ENCODE data around the gene KIF21B. TPM values are rescaled to one million over a fixed set of nuclear protein-coding genes. Genes with fewer than 3 reads are reported as not detected.
A peak's percentile ranks its signal among the peaks of the same experiment; 100 is the strongest.

The KIF21B gene
- total RNA-seq, 3 donors from 2014 or later: 24.2 to 36.3 (median 30.3) TPM

GRCh38 chr1:201004732-201005131, 18.8 kb downstream of the KIF21B start:
- H3K27me3 Mint-ChIP-seq (ENCODE audit: low read depth): no peaks in the 10 kb centered on the region
- no peak for DNase-seq
- no peaks in the 10 kb centered on the region for H3K9me3 Mint-ChIP-seq
- H3K4me3 Mint-ChIP-seq: no peak overlapping the region
- peaks cover 13% of the 10 kb centered on the region for H3K4me1 Mint-ChIP-seq (ENCODE audit: low read depth)
- peak in 1 of 2 donors; percentile 32 for ATAC-seq
- H3K36me3 Mint-ChIP-seq (ENCODE audit: insufficient read depth): peaks cover 20% of the 10 kb centered on the region

DNA sequence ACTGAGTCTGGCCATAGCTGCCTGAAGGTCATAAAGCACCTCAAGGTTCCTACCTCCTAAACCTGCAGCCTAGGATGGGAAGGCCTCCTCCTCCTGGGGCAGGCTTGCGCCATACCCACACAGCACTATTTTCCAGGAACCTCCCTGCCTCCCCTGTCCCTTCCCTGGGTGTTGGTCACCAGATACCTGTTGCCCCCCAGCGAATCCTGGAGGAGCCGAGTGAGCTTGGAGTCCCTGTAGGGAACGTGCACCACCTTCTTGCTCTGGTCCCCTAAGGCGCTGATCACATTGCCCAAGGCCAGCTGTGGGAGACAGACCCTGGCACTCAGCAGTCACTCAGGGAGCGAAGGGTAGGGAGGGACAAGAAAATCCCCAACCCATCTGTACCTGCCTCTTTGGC, 19.4 kb downstream of the KIF21B start:
- Mint-ChIP-seq H3K27me3 (ENCODE audit: low read depth) (no peaks in the 10 kb centered on the region), H3K36me3 (ENCODE audit: insufficient read depth) (peaks cover 22% of the 10 kb centered on the region), H3K4me3 (no peak overlapping the region), H3K9me3 (no peaks in the 10 kb centered on the region), H3K4me1 (ENCODE audit: low read depth) (peaks cover 9% of the 10 kb centered on the region)
- no peak for ATAC-seq
- no peak for DNase-seq

DNA sequence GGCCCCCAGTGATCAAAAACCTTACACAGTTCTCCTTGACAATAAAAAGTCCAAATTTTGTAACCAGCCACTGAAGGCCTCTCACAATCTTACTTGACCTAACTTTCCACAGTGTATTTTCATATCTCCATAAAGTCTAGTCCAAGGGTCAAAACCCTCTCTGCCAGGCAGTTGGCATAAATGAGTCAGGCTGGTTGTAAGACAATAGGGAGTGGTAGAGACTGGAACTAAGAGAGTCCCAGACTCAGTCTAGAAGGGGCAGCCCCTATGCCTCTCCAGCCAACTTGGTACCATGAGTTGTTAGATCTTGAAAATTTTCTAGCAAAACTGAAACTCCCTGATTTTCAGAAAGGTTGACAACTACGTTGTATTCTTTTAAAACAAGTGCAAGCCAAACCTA, 21.0 kb downstream of the KIF21B start:
- H3K9me3 Mint-ChIP-seq: no peaks in the 10 kb centered on the region
- peaks cover 30% of the 10 kb centered on the region for H3K36me3 Mint-ChIP-seq (ENCODE audit: insufficient read depth)
- peaks cover 3% of the 10 kb centered on the region for H3K4me1 Mint-ChIP-seq (ENCODE audit: low read depth)
- DNase-seq (no peak), ATAC-seq (no peak)
- H3K27me3 Mint-ChIP-seq (ENCODE audit: low read depth): no peaks in the 10 kb centered on the region
- H3K4me3 Mint-ChIP-seq: no peak overlapping the region

DNA sequence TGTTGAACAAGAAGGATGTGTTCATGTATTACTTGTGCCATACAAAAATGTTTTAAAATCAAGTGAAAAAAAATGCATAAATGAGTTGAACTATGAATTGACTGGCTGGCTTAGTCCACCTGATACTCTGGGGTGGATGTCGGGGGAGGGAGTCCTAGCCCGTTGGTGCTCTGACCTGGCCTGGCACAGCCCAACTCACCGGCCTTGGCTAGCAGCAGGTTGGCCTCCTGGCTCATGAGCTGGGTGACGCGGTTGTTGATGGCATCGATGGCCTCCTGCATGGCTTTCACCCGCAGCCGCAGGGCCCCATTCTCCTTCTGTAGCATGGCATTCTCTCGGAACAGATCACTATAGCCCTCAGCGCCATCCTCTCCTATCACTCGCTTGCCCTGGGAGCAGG, 21.6 kb downstream of the KIF21B start:
- no peak overlapping the region for H3K4me3 Mint-ChIP-seq
- ATAC-seq (no peak), DNase-seq (no peak)
- peaks cover 3% of the 10 kb centered on the region for H3K4me1 Mint-ChIP-seq (ENCODE audit: low read depth)
- no peaks in the 10 kb centered on the region for H3K9me3 Mint-ChIP-seq
- peaks cover 33% of the 10 kb centered on the region for H3K36me3 Mint-ChIP-seq (ENCODE audit: insufficient read depth)
- H3K27me3 Mint-ChIP-seq (ENCODE audit: low read depth): no peaks in the 10 kb centered on the region

- no peaks in the 10 kb centered on the region for H3K27me3 Mint-ChIP-seq (ENCODE audit: low read depth)
- DNase-seq (no peak), ATAC-seq (no peak)
- peaks cover 39% of the 10 kb centered on the region for H3K36me3 Mint-ChIP-seq (ENCODE audit: insufficient read depth)
- H3K4me1 Mint-ChIP-seq (ENCODE audit: low read depth): peaks cover 3% of the 10 kb centered on the region
- H3K4me3 Mint-ChIP-seq: no peak overlapping the region
- H3K9me3 Mint-ChIP-seq: no peaks in the 10 kb centered on the region
Observed at GRCh38 chr1:201000391-201000790, 23.1 kb downstream of the KIF21B start.

- Mint-ChIP-seq H3K4me1 (ENCODE audit: low read depth) (peaks cover 3% of the 10 kb centered on the region), H3K4me3 (no peak overlapping the region), H3K9me3 (no peaks in the 10 kb centered on the region), H3K36me3 (ENCODE audit: insufficient read depth) (peaks cover 39% of the 10 kb centered on the region), H3K27me3 (ENCODE audit: low read depth) (no peaks in the 10 kb centered on the region)
- DNase-seq: no peak
- ATAC-seq: no peak
Observed at GRCh38 chr1:200999667-201000066, 23.8 kb downstream of the KIF21B start.

DNA sequence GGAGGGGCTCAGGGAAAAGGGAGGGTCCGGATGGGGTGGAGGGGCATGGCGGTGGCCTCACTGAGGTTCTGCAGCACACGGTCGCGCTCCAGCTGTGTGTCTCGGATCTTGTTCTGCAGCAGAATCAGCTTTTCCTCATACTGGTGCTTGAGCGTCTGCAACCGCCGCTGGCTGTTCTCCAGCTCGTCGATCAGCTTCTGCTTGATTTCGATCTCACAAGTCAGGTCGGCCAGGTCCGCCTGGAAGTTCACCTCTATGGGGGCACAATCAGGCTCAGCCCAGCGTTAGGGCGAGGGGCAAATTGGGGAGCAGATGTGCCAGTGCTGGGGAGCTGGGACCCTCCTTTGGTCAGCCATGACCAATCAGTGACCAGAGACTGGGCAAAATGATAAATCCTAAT, 25.2 kb downstream of the KIF21B start:
- H3K4me1 Mint-ChIP-seq (ENCODE audit: low read depth): peaks cover 3% of the 10 kb centered on the region
- ATAC-seq (no peak), DNase-seq (no peak)
- peaks cover 39% of the 10 kb centered on the region for H3K36me3 Mint-ChIP-seq (ENCODE audit: insufficient read depth)
- H3K9me3 Mint-ChIP-seq: no peaks in the 10 kb centered on the region
- no peak overlapping the region for H3K4me3 Mint-ChIP-seq
- no peaks in the 10 kb centered on the region for H3K27me3 Mint-ChIP-seq (ENCODE audit: low read depth)

GRCh38 chr1:200992382-200993048, 31.0 kb downstream of the KIF21B start:
- Mint-ChIP-seq H3K27me3 (ENCODE audit: low read depth) (no peaks in the 10 kb centered on the region), H3K36me3 (ENCODE audit: insufficient read depth) (peaks cover 23% of the 10 kb centered on the region), H3K9me3 (no peaks in the 10 kb centered on the region), H3K4me3 (no peak overlapping the region), H3K4me1 (ENCODE audit: low read depth) (no peaks in the 10 kb centered on the region)
- ATAC-seq (no peak), DNase-seq (no peak)

GRCh38 chr1:200991097-200991614, 32.4 kb downstream of the KIF21B start:
- no peaks in the 10 kb centered on the region for H3K9me3 Mint-ChIP-seq
- H3K4me1 Mint-ChIP-seq (ENCODE audit: low read depth): no peaks in the 10 kb centered on the region
- peaks cover 18% of the 10 kb centered on the region for H3K36me3 Mint-ChIP-seq (ENCODE audit: insufficient read depth)
- ATAC-seq: no peak
- H3K27me3 Mint-ChIP-seq (ENCODE audit: low read depth): no peaks in the 10 kb centered on the region
- DNase-seq: no peak
- H3K4me3 Mint-ChIP-seq: no peak overlapping the region

DNA sequence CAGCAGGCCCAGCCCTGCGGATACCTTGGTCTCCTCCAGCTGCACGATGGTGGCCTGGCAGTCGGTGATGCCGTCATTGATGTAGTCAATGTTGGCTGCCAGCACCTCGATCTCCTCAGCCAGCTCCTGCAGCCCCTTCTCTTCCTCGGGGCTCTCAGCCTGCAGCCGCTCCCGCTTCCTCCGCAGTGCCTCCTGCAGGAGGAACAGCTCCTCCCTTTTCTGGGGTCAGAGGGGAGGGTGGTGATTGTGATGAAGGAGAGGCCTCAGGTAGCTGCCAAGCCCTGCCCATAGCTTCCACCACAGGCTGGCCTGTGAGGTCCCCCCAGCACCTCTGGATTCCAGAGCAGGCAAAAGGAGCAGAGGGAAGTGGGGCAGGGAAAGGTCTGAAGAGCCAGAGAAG, 33.4 kb downstream of the KIF21B start:
- no peak for ATAC-seq
- DNase-seq: no peak
- peaks cover 16% of the 10 kb centered on the region for H3K36me3 Mint-ChIP-seq (ENCODE audit: insufficient read depth)
- no peaks in the 10 kb centered on the region for H3K4me1 Mint-ChIP-seq (ENCODE audit: low read depth)
- H3K4me3 Mint-ChIP-seq: no peak overlapping the region
- H3K9me3 Mint-ChIP-seq: no peaks in the 10 kb centered on the region
- no peaks in the 10 kb centered on the region for H3K27me3 Mint-ChIP-seq (ENCODE audit: low read depth)

DNA sequence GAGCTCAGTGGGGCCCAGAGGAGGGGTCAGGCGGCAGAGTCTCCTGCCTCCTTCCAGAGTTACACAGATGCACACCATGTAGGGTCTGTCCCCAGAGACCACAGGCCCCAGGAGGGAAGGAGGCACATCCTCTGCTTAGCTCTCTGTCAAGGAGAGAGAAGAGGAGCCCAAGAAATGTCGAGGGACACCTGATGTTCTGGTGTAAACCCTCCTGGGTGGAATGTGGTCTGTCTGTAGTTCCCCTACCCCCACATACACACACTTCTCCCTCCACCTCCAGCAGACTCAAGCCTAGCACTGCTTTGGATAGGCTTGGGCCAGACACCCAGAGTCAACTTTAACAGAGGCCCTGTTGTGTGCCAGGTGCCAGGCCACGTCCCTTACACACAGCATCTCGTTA, 34.2 kb downstream of the KIF21B start:
- no peaks in the 10 kb centered on the region for H3K27me3 Mint-ChIP-seq (ENCODE audit: low read depth)

DNA sequence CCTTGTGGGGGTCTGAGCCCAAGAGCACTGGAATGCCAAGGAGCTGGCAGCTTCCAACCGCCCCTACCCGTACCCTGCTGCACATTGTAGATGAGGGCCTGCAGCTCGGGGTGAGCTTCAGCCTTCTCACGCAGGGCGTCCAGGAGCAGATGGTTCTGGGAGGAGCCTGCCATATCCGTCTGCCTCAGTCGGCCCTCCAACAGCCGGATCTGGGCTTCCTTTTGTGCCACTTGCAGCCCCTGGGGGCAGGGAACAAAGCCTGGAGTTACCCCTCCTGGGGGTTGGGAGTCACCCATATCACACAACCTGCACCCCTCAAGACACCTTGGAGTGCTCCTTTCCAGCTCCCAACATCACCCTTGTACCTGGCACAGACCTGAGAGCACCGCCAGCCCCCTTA, 34.8 kb downstream of the KIF21B start:
- H3K4me1 Mint-ChIP-seq (ENCODE audit: low read depth): no peaks in the 10 kb centered on the region

More for the DNA sequence above, 34.2 kb downstream of the KIF21B start:
- peaks cover 18% of the 10 kb centered on the region for H3K36me3 Mint-ChIP-seq (ENCODE audit: insufficient read depth)
- no peak for DNase-seq
- no peak for ATAC-seq
- no peaks in the 10 kb centered on the region for H3K9me3 Mint-ChIP-seq
- H3K4me1 Mint-ChIP-seq (ENCODE audit: low read depth): no peaks in the 10 kb centered on the region
- H3K4me3 Mint-ChIP-seq: no peak overlapping the region

GRCh38 chr1:200985481-200985880, 38.0 kb downstream of the KIF21B start:
- H3K4me1 Mint-ChIP-seq (ENCODE audit: low read depth): no peaks in the 10 kb centered on the region
- ATAC-seq (no peak), DNase-seq (no peak)
- peaks cover 38% of the 10 kb centered on the region for H3K36me3 Mint-ChIP-seq (ENCODE audit: insufficient read depth)
- H3K9me3 Mint-ChIP-seq: peaks cover under 1% of the 10 kb centered on the region
- no peaks in the 10 kb centered on the region for H3K27me3 Mint-ChIP-seq (ENCODE audit: low read depth)
- H3K4me3 Mint-ChIP-seq: no peak overlapping the region

More for the DNA sequence above, 34.8 kb downstream of the KIF21B start:
- H3K36me3 Mint-ChIP-seq (ENCODE audit: insufficient read depth): peaks cover 19% of the 10 kb centered on the region
- H3K9me3 Mint-ChIP-seq: no peaks in the 10 kb centered on the region
- no peak overlapping the region for H3K4me3 Mint-ChIP-seq
- no peak for DNase-seq
- no peaks in the 10 kb centered on the region for H3K27me3 Mint-ChIP-seq (ENCODE audit: low read depth)
- ATAC-seq: no peak

DNA sequence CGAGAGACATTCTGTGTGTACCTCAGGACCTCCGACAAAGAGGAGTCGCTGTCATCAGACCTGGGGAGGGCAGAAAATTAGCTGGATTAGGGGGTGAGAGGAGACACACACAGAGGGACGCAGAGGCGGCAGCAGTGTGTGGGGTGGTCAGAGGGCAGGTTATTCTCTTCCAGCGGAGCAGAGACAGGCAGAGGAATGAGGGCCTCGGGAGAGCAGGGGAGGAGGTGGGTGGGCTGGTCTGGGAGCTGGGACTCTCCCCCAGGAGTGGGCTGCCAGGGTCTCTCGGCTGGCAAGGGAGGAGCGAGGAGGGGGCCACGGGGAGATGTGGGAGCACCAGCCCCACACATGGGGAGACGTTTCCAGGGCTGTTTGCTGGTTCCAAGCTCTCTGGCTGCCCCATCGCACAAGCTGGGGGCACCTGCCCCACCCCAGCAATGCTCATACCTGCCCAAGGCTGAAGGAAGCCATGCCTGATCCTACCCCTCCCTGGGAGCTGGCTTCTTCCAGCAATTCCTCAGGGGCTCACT, 40.4 kb downstream of the KIF21B start:
- peaks cover 4% of the 10 kb centered on the region for H3K9me3 Mint-ChIP-seq
- no peaks in the 10 kb centered on the region for H3K27me3 Mint-ChIP-seq (ENCODE audit: low read depth)
- ATAC-seq (no peak), DNase-seq (no peak)
- peaks cover 42% of the 10 kb centered on the region for H3K36me3 Mint-ChIP-seq (ENCODE audit: insufficient read depth)
- no peak overlapping the region for H3K4me3 Mint-ChIP-seq
- H3K4me1 Mint-ChIP-seq (ENCODE audit: low read depth): no peaks in the 10 kb centered on the region
